Motor neuron (in vitro differentiated cells): ENCODE measurements around the gene NDUFS1. TPM values are rescaled to one million over a fixed set of nuclear protein-coding genes. Genes with fewer than 3 reads are reported as not detected.
"Not testable (repeated sequence)": the region's sequence is repeated elsewhere in the genome, so short reads cannot be mapped to it uniquely, and the experiment has no call there.

Experiments
- ATAC-seq, 8 experiments: fragments of 200-7000 bp; cut with Tn5 transposase; replicated peaks in 6 of 8; 2 replicates each; pipeline ENCODE4 v1.8.0; 2021; ENCODE audit warnings: mild to moderate bottlenecking in 8 of 8, moderate library complexity in 8 of 8
- H3K27ac ChIP-seq, 2 donors: fragments of 250-450 bp; sonication (Bioruptor Pico); 2 replicates each; pipeline ENCODE4 v1.9.0; 2021; ENCODE audit warnings: antibody characterized with exemption in 2 of 2, mild to moderate bottlenecking in 2 of 2, moderate library complexity in 1 of 2
- H3K4me1 ChIP-seq, 2 donors: fragments of 250-450 bp; sonication (Bioruptor Pico); replicated peaks in 1 of 2; 2 replicates each; pipeline ENCODE4 v1.6.1; 2021; ENCODE audit warnings: antibody characterized with exemption in 2 of 2, mild to moderate bottlenecking in 2 of 2, moderate library complexity in 1 of 2
- H3K4me3 ChIP-seq, 5 donors: fragments of 250-450 bp; sonication (Bioruptor Pico); 2 replicates each; pipeline ENCODE4 v1.9.0; 2021; ENCODE audit warnings: antibody characterized with exemption in 5 of 5, mild to moderate bottlenecking in 5 of 5, moderate library complexity in 4 of 5
- WGBS, 10 experiments: fragments of 450-650 bp; shearing (Covaris generic); methylation state at CpG; one replicate each; pipeline ENCODE4 v1.0.0; 2022; 5-methylcytosine and 5-hydroxymethylcytosine counted together
- in situ Hi-C, 9 experiments: fragments of 400-800 bp; cut with MboI; loops; one replicate each; pipeline ENCODE4 v1.15.0; 2021; ENCODE audit warnings: low sequenced_read_pairs in 9 of 9, low pct_unique_long_range_greater_than_20kb in 2 of 9; ENCODE audit not compliant: unreplicated experiment in 9 of 9
- total RNA-seq, 8 experiments: library from RNA; unstranded; fragments of 300-600 nt; gene quantifications; 2 replicates each; pipeline versions ENCODE4 v1.2.3 to v1.2.4, GENCODE V29; 2022

The NDUFS1 gene
- total RNA-seq, 8 experiments from 2014 or later, result 64.0 to 108 (median 75.8) TPM

GRCh38 chr2:206086716-206087350 is 72.4 kb downstream of the NDUFS1 start:
- Histone ChIP-seq H3K27ac (peak overlapping the region; percentile 96 to 97), H3K4me1 (no peaks in the 10 kb centered on the region), H3K4me3 (peak overlapping the region; percentile 54 to 78 (median 55))
- in situ Hi-C loops, result no loop called here
- no peak for ATAC-seq
- WGBS, 10 experiments, result 0 to 6% (median 0%) methylated on average over 2 to 4 of the region's 4 CpGs

DNA sequence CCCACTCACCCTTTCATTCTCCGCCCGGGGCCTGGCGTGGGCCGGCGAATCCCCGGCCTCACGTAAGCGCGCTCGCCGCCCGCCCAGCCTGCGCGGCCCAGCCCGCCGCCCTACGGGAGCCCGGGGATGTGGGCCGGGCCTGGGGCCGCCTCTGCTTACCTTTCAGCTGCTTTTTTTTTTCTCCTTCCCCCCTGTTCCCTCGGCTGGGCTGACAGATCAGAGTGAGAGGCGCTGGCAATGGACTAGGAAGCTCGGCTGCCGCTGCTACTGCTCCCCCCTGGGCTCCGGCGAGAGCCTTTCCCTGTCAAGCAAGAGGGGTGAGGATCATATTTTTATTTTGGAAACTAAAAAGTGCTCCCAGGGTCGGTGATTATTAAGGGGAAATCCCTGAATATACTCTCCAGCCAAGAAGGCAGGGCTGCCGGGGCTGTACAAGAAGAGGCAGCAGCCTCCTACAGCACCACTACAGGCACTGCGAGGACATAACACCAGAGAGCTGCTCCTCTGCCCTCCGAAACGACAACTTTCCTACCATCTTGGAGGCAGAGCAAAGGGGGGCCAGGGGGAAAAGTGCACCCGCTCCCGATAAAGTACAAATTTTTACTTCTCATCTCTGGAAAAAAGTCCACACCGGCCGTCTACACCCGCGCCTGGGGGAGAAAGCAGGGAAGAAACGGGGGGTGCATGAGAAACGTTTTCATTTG is 73.3 kb downstream of the NDUFS1 start, which contains the start of gene INO80D:
Gene INO80D (minus strand): TSS at position 433 of the 704 bp plus-strand sequence. CDS start 23,158 bp downstream, outside the sequence.
- peak; percentile 81 to 89 (median 84) for ATAC-seq
- WGBS, 10 experiments, result 0 to 7% (median 0%) methylated on average over 3 to 12 of the region's 39 CpGs; no CpG with 5 or more reads in 3 of the 10 experiments
- in situ Hi-C loops, result no loop called here
- H3K4me1 ChIP-seq, result no peaks in the 10 kb centered on the region
- H3K4me3 ChIP-seq, result peak within 1 kb of the TSS; percentile 54 to 78 (median 55)
- H3K27ac ChIP-seq, result peak within 1 kb of the TSS; percentile 96 to 97

GRCh38 chr2:206084870-206085741 is 74.1 kb downstream of the NDUFS1 start:
- peak overlapping the region; percentile 96 to 97 for H3K27ac ChIP-seq
- H3K4me3 ChIP-seq, result peak overlapping the region; percentile 54 to 78 (median 55)
- ATAC-seq, result peak; percentile 4 to 38 (median 20)
- WGBS, 10 experiments, result no CpG with 5 or more reads among the region's 88 CpGs
- in situ Hi-C loops, result no loop called here
- H3K4me1 ChIP-seq, result no peaks in the 10 kb centered on the region

DNA sequence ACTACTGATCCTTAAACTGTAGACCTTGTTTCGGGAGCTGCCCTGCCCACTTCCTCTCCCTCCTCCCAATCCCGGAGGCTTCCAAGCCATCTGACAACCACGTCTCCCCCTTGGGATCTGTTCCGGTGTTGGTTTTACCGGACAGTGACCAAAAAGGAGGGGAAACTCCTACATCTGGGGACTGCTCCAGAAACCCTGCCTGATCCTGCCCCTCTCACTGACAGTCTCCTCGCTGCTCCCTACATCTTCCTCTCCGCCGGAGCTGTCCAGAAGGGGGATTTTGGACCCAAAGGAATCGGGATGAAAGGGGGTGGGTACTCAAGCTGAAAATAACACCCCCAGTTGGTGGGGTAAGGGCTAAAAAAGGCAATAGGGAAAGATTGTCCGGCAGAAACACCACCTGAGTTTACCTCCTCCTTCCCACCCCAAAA is 74.8 kb downstream of the NDUFS1 start:
- peak overlapping the region; percentile 54 to 78 (median 55) for H3K4me3 ChIP-seq
- no peaks in the 10 kb centered on the region for H3K4me1 ChIP-seq
- peak overlapping the region; percentile 96 to 97 for H3K27ac ChIP-seq
- peak; percentile 23 to 59 (median 49) for ATAC-seq
- in situ Hi-C loops, result no loop called here
- 0% methylated on average over 1 to 5 of the region's 10 CpGs for WGBS, 10 experiments

GRCh38 chr2:206083602-206084438 is 75.4 kb downstream of the NDUFS1 start:
- Histone ChIP-seq H3K4me3 (peak overlapping the region; percentile 54 to 78 (median 55)), H3K27ac (peak overlapping the region in 1 of 2 donors; percentile 96), H3K4me1 (no peaks in the 10 kb centered on the region)
- ATAC-seq, result peak in 1 of 8 experiments; percentile 0
- in situ Hi-C loops, result no loop called here
- WGBS, 10 experiments, result 0 to 14% (median 9%) methylated on average over 1 to 13 of the region's 14 CpGs; no CpG with 5 or more reads in 1 of the 10 experiments

- 93% methylated on average over 3 of the region's 4 CpGs; no CpG with 5 or more reads in 9 of the 10 experiments for WGBS, 10 experiments
- in situ Hi-C loops, result no loop called here
- ATAC-seq, result no peak
- Histone ChIP-seq H3K4me1 (no peaks in the 10 kb centered on the region), H3K4me3 (no peak overlapping the region), H3K27ac (no peak overlapping the region)
Observed at GRCh38 chr2:206082298-206082843, 76.9 kb downstream of the NDUFS1 start.

GRCh38 chr2:206080927-206081326 is 78.3 kb downstream of the NDUFS1 start:
- no peak for ATAC-seq
- no peaks in the 10 kb centered on the region for H3K4me1 ChIP-seq
- in situ Hi-C loops, result no loop called here
- no peak overlapping the region for H3K4me3 ChIP-seq
- H3K27ac ChIP-seq, result no peak overlapping the region
- WGBS, 10 experiments, result 72 to 100% (median 88%) methylated on average over 1 to 4 of the region's 4 CpGs

GRCh38 chr2:206079699-206080465 is 79.4 kb downstream of the NDUFS1 start:
- WGBS, 10 experiments, result 54 to 84% (median 70%) methylated on average over 2 to 7 of the region's 9 CpGs; no CpG with 5 or more reads in 1 of the 10 experiments
- Histone ChIP-seq H3K27ac (no peak overlapping the region), H3K4me1 (no peaks in the 10 kb centered on the region), H3K4me3 (no peak overlapping the region)
- in situ Hi-C loops, result no loop called here
- peak in 3 of 8 experiments; percentile 6 to 41 (median 22) for ATAC-seq

GRCh38 chr2:206077879-206078278 is 81.4 kb downstream of the NDUFS1 start:
- H3K4me3 ChIP-seq, ATAC-seq, H3K27ac ChIP-seq, H3K4me1 ChIP-seq, in situ Hi-C loops: not testable (repeated sequence)
- 67 to 100% (median 96%) methylated on average over 1 to 4 of the region's 5 CpGs; no CpG with 5 or more reads in 3 of the 10 experiments for WGBS, 10 experiments

DNA sequence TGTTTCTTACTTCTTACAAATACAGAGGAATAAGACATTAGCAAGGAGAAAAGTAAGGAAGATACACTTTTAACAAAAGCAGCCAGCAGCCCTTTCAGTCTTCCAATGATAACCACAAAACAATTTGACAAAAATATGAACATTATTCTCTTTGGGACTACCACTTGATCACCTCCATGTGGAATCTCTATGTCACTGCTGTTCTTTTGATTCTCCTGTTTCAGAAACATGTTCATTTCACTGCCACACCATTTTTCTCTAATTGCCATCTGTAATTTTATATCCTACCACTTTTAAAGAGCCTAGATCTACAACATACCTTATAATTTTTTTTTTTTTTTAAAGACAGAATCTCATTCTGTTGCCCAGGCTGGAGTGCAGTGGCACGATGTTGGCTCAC is 84.1 kb downstream of the NDUFS1 start:
- 100% methylated on average over 1 of the region's 1 CpG; no CpG with 5 or more reads in 2 of the 10 experiments for WGBS, 10 experiments
- Histone ChIP-seq H3K4me3 (no peak overlapping the region), H3K27ac (no peak overlapping the region), H3K4me1 (no peaks in the 10 kb centered on the region)
- in situ Hi-C loops, result no loop called here
- ATAC-seq, result no peak

DNA sequence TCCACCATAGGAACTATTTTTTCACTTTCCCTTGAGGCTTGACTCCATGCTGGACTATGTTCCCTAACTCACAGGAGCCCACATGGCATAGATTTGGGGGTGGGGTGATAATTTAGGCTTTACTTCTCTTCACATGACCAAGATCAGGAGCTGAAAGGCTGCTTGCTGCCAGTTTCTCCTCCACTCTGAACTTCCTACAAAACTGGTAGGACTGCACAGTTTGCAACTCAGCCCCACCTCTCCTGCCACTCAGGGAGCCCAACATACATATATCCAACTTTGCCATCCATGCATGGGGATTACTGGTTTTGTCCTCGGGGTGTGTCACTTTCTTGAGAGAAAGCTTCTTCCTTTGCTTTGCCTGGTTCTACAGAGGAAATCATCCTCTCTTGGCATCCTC is 87.4 kb downstream of the NDUFS1 start:
- ATAC-seq, result peak in 1 of 8 experiments; percentile 14
- H3K4me3 ChIP-seq, result no peak overlapping the region
- H3K4me1 ChIP-seq, result no peaks in the 10 kb centered on the region
- WGBS, 10 experiments, result 22 to 80% (median 70%) methylated on average over 1 of the region's 1 CpG; no CpG with 5 or more reads in 6 of the 10 experiments
- in situ Hi-C loops, result no loop called here
- no peak overlapping the region for H3K27ac ChIP-seq
